ENCODE results near the gene SHCBP1L.

Gene SHCBP1L

GRCh38 chr1:182984138-182984537, 31.2 kb upstream of the SHCBP1L start:
- Histone ChIP-seq H3K9me3 (ENCODE audit: control insufficient read depth, low read length) (no peaks in the 10 kb centered on the region), H3K27ac (ENCODE audit: low read depth, low read length, severe bottlenecking) (no peak overlapping the region), H3K4me1 (ENCODE audit: control insufficient read depth, insufficient read depth, low read length, poor library complexity, severe bottlenecking) (no peaks in the 10 kb centered on the region), H3K36me3 (ENCODE audit: control insufficient read depth, insufficient read depth, low read length) (no peaks in the 10 kb centered on the region), H3K4me3 (ENCODE audit: extremely low read depth, insufficient read depth, low read length, poor library complexity, severe bottlenecking) (no peak overlapping the region)
- 80 to 93% methylated on average over 1 to 6 of the region's 7 CpGs for WGBS, 2 experiments (ENCODE audit: insufficient coverage in 2 of 2)

- no peak overlapping the region for H3K27ac ChIP-seq (ENCODE audit: low read depth, low read length, severe bottlenecking)
- WGBS, 2 experiments (ENCODE audit: insufficient coverage in 2 of 2), result 83 to 100% methylated on average over 1 to 2 of the region's 6 CpGs
- H3K4me3 ChIP-seq (ENCODE audit: extremely low read depth, insufficient read depth, low read length, poor library complexity, severe bottlenecking), result no peak overlapping the region
- no peaks in the 10 kb centered on the region for H3K36me3 ChIP-seq (ENCODE audit: control insufficient read depth, insufficient read depth, low read length)
- no peaks in the 10 kb centered on the region for H3K9me3 ChIP-seq (ENCODE audit: control insufficient read depth, low read length)
- no peaks in the 10 kb centered on the region for H3K4me1 ChIP-seq (ENCODE audit: control insufficient read depth, insufficient read depth, low read length, poor library complexity, severe bottlenecking)
Measured at GRCh38 chr1:182978151-182978853, 25.3 kb upstream of the SHCBP1L start.

DNA sequence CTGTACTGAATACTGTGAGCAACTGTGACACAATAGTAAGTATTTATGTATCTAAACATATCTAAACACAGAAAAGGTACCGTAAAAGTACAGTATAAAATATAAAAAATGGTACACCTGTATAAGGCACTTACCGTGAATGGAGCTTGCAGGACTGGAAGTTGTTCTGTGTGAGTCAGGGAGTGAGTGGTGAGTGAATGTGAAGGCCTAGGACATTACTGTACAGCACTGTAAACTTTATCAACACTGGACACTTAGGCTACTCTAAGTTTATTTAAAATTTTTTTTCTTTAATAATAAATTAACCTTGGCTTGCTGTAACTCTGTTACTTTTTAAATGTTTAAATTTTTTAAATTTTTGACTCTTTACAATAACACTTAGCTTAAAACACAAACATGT, 24.5 kb upstream of the SHCBP1L start:
- no peaks in the 10 kb centered on the region for H3K9me3 ChIP-seq (ENCODE audit: control insufficient read depth, low read length)
- no peak overlapping the region for H3K4me3 ChIP-seq (ENCODE audit: extremely low read depth, insufficient read depth, low read length, poor library complexity, severe bottlenecking)
- no CpG with 5 or more reads among the region's 2 CpGs for WGBS, 2 experiments (ENCODE audit: insufficient coverage in 2 of 2)
- no peaks in the 10 kb centered on the region for H3K4me1 ChIP-seq (ENCODE audit: control insufficient read depth, insufficient read depth, low read length, poor library complexity, severe bottlenecking)
- no peak overlapping the region for H3K27ac ChIP-seq (ENCODE audit: low read depth, low read length, severe bottlenecking)
- H3K36me3 ChIP-seq (ENCODE audit: control insufficient read depth, insufficient read depth, low read length), result no peaks in the 10 kb centered on the region

DNA sequence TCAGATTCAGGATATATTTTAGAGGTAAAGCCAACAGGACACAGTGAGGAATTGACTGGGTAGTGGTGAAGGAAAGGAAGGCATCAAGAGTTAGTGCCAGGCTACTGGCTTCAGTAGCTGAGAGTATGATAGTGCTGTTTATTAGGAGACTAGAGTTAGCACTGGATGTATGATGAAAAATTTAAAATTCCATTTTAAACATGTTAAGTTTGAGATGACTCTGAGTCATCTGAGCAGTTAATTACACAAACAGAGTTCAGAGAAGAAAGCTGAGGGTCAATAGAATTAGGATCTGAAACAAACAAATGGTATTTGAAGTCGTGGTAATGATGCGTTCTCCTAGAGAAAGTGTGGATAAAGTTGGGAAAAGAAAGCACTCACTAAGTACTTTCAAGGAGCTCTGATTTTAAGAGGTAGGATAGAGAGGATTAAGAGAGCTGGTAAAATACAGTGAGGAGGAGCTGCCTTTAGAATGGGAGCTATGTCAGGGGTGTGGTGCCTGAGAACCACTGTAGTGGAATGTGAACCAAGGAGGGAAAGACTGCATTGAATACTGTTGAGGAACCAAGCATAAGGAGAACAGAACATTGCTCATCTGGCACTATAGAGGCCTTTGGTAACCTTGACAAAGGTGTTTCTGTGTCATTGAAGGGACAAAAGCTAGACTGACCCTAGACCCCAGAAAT, 21.7 kb upstream of the SHCBP1L start:
- Histone ChIP-seq H3K9me3 (ENCODE audit: control insufficient read depth, low read length) (no peaks in the 10 kb centered on the region), H3K36me3 (ENCODE audit: control insufficient read depth, insufficient read depth, low read length) (no peaks in the 10 kb centered on the region), H3K4me1 (ENCODE audit: control insufficient read depth, insufficient read depth, low read length, poor library complexity, severe bottlenecking) (no peaks in the 10 kb centered on the region), H3K4me3 (ENCODE audit: extremely low read depth, insufficient read depth, low read length, poor library complexity, severe bottlenecking) (no peak overlapping the region), H3K27ac (ENCODE audit: low read depth, low read length, severe bottlenecking) (no peak overlapping the region)
- 91 to 92% methylated on average over 2 of the region's 2 CpGs for WGBS, 2 experiments (ENCODE audit: insufficient coverage in 2 of 2)

- no peak overlapping the region for H3K27ac ChIP-seq (ENCODE audit: low read depth, low read length, severe bottlenecking)
- H3K4me1 ChIP-seq (ENCODE audit: control insufficient read depth, insufficient read depth, low read length, poor library complexity, severe bottlenecking), result no peaks in the 10 kb centered on the region
- H3K4me3 ChIP-seq (ENCODE audit: extremely low read depth, insufficient read depth, low read length, poor library complexity, severe bottlenecking), result no peak overlapping the region
- H3K36me3 ChIP-seq (ENCODE audit: control insufficient read depth, insufficient read depth, low read length), result no peaks in the 10 kb centered on the region
- no peaks in the 10 kb centered on the region for H3K9me3 ChIP-seq (ENCODE audit: control insufficient read depth, low read length)
- 95% methylated on average over 3 to 6 of the region's 6 CpGs for WGBS, 2 experiments (ENCODE audit: insufficient coverage in 2 of 2)
Measured at GRCh38 chr1:182972829-182973228, 19.9 kb upstream of the SHCBP1L start.

GRCh38 chr1:182972231-182972630, 19.3 kb upstream of the SHCBP1L start:
- H3K4me1 ChIP-seq (ENCODE audit: control insufficient read depth, insufficient read depth, low read length, poor library complexity, severe bottlenecking), result no peaks in the 10 kb centered on the region
- WGBS, 2 experiments (ENCODE audit: insufficient coverage in 2 of 2), result no CpG with 5 or more reads among the region's 2 CpGs
- H3K27ac ChIP-seq (ENCODE audit: low read depth, low read length, severe bottlenecking), result no peak overlapping the region
- no peaks in the 10 kb centered on the region for H3K9me3 ChIP-seq (ENCODE audit: control insufficient read depth, low read length)
- H3K36me3 ChIP-seq (ENCODE audit: control insufficient read depth, insufficient read depth, low read length), result no peaks in the 10 kb centered on the region
- H3K4me3 ChIP-seq (ENCODE audit: extremely low read depth, insufficient read depth, low read length, poor library complexity, severe bottlenecking), result no peak overlapping the region

DNA sequence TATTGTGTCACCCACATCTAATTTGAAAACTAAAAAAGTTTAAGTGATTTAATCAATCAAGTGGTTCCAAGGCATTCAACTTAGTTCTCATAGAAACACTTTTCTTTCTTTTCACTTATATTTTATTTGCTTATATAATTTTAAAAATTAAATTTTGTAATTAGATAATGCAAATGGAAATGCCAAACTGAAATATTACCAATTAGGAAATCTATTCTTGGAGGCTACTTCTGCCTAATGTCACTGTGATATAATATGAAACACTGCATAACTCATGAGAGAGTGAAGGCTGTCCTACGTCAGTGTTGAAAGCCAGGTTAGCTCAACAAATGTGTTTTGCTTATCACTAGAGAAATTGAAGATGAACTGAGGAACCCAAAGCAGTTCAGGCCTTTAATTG, 18.3 kb upstream of the SHCBP1L start:
- Histone ChIP-seq H3K4me3 (ENCODE audit: extremely low read depth, insufficient read depth, low read length, poor library complexity, severe bottlenecking) (no peak overlapping the region), H3K27ac (ENCODE audit: low read depth, low read length, severe bottlenecking) (no peak overlapping the region), H3K4me1 (ENCODE audit: control insufficient read depth, insufficient read depth, low read length, poor library complexity, severe bottlenecking) (no peaks in the 10 kb centered on the region), H3K9me3 (ENCODE audit: control insufficient read depth, low read length) (no peaks in the 10 kb centered on the region), H3K36me3 (ENCODE audit: control insufficient read depth, insufficient read depth, low read length) (no peaks in the 10 kb centered on the region)
- 100% methylated on average over 1 of the region's 1 CpG; no CpG with 5 or more reads in 1 of the 2 experiments for WGBS, 2 experiments (ENCODE audit: insufficient coverage in 2 of 2)

- H3K36me3 ChIP-seq (ENCODE audit: control insufficient read depth, insufficient read depth, low read length), result no peaks in the 10 kb centered on the region
- no peak overlapping the region for H3K27ac ChIP-seq (ENCODE audit: low read depth, low read length, severe bottlenecking)
- no peaks in the 10 kb centered on the region for H3K9me3 ChIP-seq (ENCODE audit: control insufficient read depth, low read length)
- H3K4me3 ChIP-seq (ENCODE audit: extremely low read depth, insufficient read depth, low read length, poor library complexity, severe bottlenecking), result no peak overlapping the region
- no peaks in the 10 kb centered on the region for H3K4me1 ChIP-seq (ENCODE audit: control insufficient read depth, insufficient read depth, low read length, poor library complexity, severe bottlenecking)
- 83 to 87% methylated on average over 2 to 3 of the region's 5 CpGs for WGBS, 2 experiments (ENCODE audit: insufficient coverage in 2 of 2)
Measured at GRCh38 chr1:182968836-182969734, 16.1 kb upstream of the SHCBP1L start.

- H3K36me3 ChIP-seq (ENCODE audit: control insufficient read depth, insufficient read depth, low read length), result no peaks in the 10 kb centered on the region
- H3K4me3 ChIP-seq (ENCODE audit: extremely low read depth, insufficient read depth, low read length, poor library complexity, severe bottlenecking), result no peak overlapping the region
- no peaks in the 10 kb centered on the region for H3K4me1 ChIP-seq (ENCODE audit: control insufficient read depth, insufficient read depth, low read length, poor library complexity, severe bottlenecking)
- WGBS, 2 experiments (ENCODE audit: insufficient coverage in 2 of 2), result 91 to 100% methylated on average over 1 to 2 of the region's 4 CpGs
- no peaks in the 10 kb centered on the region for H3K9me3 ChIP-seq (ENCODE audit: control insufficient read depth, low read length)
- H3K27ac ChIP-seq (ENCODE audit: low read depth, low read length, severe bottlenecking), result no peak overlapping the region
Measured at GRCh38 chr1:182968151-182968741, 15.3 kb upstream of the SHCBP1L start.

GRCh38 chr1:182965861-182966260, 12.9 kb upstream of the SHCBP1L start:
- H3K9me3 ChIP-seq (ENCODE audit: control insufficient read depth, low read length), result no peaks in the 10 kb centered on the region
- H3K27ac ChIP-seq (ENCODE audit: low read depth, low read length, severe bottlenecking), result no peak overlapping the region
- WGBS, 2 experiments (ENCODE audit: insufficient coverage in 2 of 2), result no CpG with 5 or more reads among the region's 1 CpG
- no peaks in the 10 kb centered on the region for H3K36me3 ChIP-seq (ENCODE audit: control insufficient read depth, insufficient read depth, low read length)
- no peak overlapping the region for H3K4me3 ChIP-seq (ENCODE audit: extremely low read depth, insufficient read depth, low read length, poor library complexity, severe bottlenecking)
- peaks cover 4% of the 10 kb centered on the region for H3K4me1 ChIP-seq (ENCODE audit: control insufficient read depth, insufficient read depth, low read length, poor library complexity, severe bottlenecking)

Data from mesodermal cell (in vitro differentiated cells).